NCI-H187 (cell line): ENCODE results near the gene MSANTD7.

Experiments
- DNase-seq, 2 experiments: peaks; one replicate each; lab custom pipeline; 2025; lab: John Stamatoyannopoulos, UW

Gene MSANTD7

GRCh38 chr10:14880229-14880628 lies 42.1 kb downstream of the MSANTD7 start:
- no peak for DNase-seq

DNA sequence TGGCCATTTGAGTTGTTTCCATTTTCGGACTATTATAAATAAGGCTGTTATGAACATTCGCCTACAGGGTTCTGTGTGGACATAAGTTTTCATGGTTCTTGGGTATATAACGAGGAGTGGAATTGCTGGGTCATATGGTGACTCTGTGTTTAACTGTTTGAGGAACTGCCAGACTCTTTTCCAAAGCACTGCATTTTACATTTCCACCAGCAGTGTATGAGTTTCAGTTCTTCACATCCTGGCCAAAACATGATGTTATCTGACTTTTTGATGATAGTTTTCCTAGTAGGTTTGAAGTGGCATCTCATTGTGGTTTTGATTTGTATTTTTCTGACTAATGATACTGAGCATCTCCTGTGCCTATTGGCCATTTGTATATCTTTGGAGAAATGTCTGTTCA lies 46.0 kb downstream of the MSANTD7 start:
- DNase-seq, result no peak
